Gastroesophageal sphincter (tissue), 4 donors: Measurements from ENCODE around the gene MDM1. TPM values are rescaled to one million over a fixed set of nuclear protein-coding genes. Genes with fewer than 3 reads are reported as not detected.

Experiments used
- ATAC-seq: fragments of 150-250 bp; one replicate; pipeline ENCODE4 v1.9.1; 2016; ENCODE audit warnings: mild to moderate bottlenecking, moderate library complexity
- H3K27ac ChIP-seq, 4 donors: fragments of 200-600 bp; sonication (generic) in 3 of 4; 1 replicate in 3 of 4; 2 replicates in 1 of 4; pipeline ENCODE4 v1.5.1; 2016 to 2019
- H3K27me3 ChIP-seq: fragments of 200-600 bp; sonication (generic); one replicate; pipeline ENCODE4 v1.5.1; 2019
- H3K36me3 ChIP-seq, 2 donors: fragments of 200-600 bp; sonication (generic); one replicate each; pipeline ENCODE4 v1.5.1; 2019; ENCODE audit warnings: control low read depth in 1 of 2
- H3K4me1 ChIP-seq, 3 donors: fragments of 200-600 bp; sonication (generic); 1 replicate in 2 of 3; 2 replicates in 1 of 3; pipeline ENCODE4 v1.5.1; 2016 to 2019; ENCODE audit warnings: control low read depth in 2 of 3
- H3K4me3 ChIP-seq, 2 donors: fragments of 200-600 bp; sonication (generic); one replicate each; pipeline ENCODE4 v1.5.1; 2019; ENCODE audit warnings: mild to moderate bottlenecking in 1 of 2, moderate library complexity in 1 of 2
- H3K9me3 ChIP-seq, 3 donors: fragments of 200-600 bp; sonication (generic); one replicate each; pipeline ENCODE4 v1.5.1; 2017 to 2019; ENCODE audit warnings: control low read depth in 2 of 3
- EP300 ChIP-seq: sonication (generic); formaldehyde crosslinking; IDR thresholded peaks from one replicate; pipeline ENCODE4 v1.6.1; 2017; ENCODE audit warnings: antibody characterized with exemption, mild to moderate bottlenecking
- POLR2A ChIP-seq, 2 donors: fragments of 450-650 bp; IDR thresholded peaks; one replicate each; pipeline ENCODE4 v1.6.1; 2017; ENCODE audit warnings: antibody characterized with exemption in 2 of 2, mild to moderate bottlenecking in 2 of 2, moderate library complexity in 1 of 2
- POLR2AphosphoS5 ChIP-seq: sonication (generic); formaldehyde crosslinking; IDR thresholded peaks from one replicate; pipeline ENCODE4 v1.6.1; 2017; ENCODE audit warnings: antibody characterized with exemption
- WGBS, 2 donors: methylation state at CpG; one replicate each; pipeline ENCODE4 v1.1.5; 2018; ENCODE audit warnings: low coverage in 1 of 2; 5-methylcytosine and 5-hydroxymethylcytosine counted together
- total RNA-seq, 4 donors: library from RNA; depleted of rRNA; stranded (reverse); fragments of >200 nt; gene quantifications; one replicate each; pipeline ENCODE4 v1.1.0, GENCODE V29; 2016
- TF ChIP-seq, protein P1 (sequence below), 4 experiments: fragments of 200-600 bp in 2 of 4; fragments of 450-650 bp in 2 of 4; sonication (generic) in 1 of 4; IDR thresholded peaks; one replicate each; pipeline ENCODE4 v1.5.1; 2017 to 2019; ENCODE audit warnings: antibody characterized with exemption in 4 of 4, mild to moderate bottlenecking in 2 of 4, moderate library complexity in 2 of 4

MDM1 gene
- total RNA-seq, 4 donors from 2014 or later = 13.5 to 38.8 (median 23.1) TPM

DNA sequence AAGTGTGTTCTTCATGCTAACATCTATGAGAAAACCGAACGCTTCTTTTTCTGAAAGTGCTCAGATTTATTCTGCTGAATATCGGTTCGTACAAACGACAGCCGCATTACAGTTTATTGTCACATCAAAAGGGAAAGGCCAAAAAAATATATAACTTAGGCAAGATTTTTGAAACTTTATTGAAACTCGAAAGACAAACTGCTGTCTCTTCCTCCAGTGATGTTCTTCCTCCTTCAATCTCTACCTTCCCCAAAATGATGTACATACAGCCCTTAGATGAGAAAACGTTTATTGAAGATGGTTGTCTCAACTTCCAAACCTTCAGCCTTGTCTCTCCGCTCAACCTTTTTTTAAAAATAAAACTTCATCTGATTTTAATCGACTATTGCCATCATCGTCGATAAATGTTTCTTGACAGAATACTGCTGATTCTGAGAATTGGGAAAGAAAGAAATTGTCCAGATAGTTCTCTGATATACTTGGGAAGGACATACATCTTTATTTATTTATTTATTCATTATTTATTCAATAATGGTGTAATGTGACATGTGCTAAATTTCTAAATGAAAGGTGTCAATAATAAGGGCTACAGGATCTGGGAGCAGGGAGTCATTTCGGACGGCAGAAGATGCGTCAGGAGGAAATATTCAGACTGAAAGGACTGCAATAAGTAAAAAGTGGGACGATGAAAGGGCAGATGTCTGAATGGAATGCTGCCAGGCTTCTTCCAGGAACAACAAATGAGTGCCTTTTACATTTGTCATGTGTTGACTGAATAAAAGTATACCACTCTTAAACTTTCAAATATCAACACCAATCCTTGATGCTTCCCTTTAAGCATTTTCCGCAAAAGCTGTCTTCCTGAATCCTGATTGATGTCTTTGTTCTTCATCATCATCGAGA lies 817 bp upstream of the MDM1 start:
- Histone ChIP-seq H3K4me1 (peaks cover 3 to 73% (median 6%) of the 10 kb centered on the region in 3 donors), H3K27ac (peak overlapping the region; percentile 11 to 85 (median 82)), H3K36me3 (peaks cover 0 to 2% of the 10 kb centered on the region in 2 donors), H3K27me3 (no peaks in the 10 kb centered on the region), H3K9me3 (no peaks in the 10 kb centered on the region), H3K4me3 (peak overlapping the region; percentile 59 to 85)
- TF ChIP-seq POLR2A (IDR thresholded peaks at IDR 0.05) (no peak), POLR2AphosphoS5 (no peak), EP300 (no peak)
- TF ChIP-seq, protein P1, sequence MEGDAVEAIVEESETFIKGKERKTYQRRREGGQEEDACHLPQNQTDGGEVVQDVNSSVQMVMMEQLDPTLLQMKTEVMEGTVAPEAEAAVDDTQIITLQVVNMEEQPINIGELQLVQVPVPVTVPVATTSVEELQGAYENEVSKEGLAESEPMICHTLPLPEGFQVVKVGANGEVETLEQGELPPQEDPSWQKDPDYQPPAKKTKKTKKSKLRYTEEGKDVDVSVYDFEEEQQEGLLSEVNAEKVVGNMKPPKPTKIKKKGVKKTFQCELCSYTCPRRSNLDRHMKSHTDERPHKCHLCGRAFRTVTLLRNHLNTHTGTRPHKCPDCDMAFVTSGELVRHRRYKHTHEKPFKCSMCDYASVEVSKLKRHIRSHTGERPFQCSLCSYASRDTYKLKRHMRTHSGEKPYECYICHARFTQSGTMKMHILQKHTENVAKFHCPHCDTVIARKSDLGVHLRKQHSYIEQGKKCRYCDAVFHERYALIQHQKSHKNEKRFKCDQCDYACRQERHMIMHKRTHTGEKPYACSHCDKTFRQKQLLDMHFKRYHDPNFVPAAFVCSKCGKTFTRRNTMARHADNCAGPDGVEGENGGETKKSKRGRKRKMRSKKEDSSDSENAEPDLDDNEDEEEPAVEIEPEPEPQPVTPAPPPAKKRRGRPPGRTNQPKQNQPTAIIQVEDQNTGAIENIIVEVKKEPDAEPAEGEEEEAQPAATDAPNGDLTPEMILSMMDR (IDR thresholded peaks at IDR 0.05) = no peak
- WGBS, 2 donors = 51 to 52% methylated on average over 18 of the region's 18 CpGs
- no peak for ATAC-seq

DNA sequence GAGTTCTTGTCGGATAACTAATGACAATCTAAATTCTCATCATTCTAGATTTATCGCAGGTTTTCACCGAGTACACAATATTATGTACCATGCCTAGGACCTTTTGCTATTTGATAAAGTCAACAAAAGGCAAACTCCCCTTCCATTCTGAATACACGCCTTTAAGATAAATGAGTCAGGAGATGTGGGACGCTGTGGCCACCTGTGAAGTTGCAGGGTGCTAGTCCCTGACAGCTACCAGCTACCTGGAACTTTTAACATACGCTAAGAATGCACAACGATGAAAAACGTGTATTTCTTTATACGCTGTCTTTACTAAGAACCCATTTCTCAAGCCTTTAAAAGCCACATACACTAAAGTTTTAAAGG lies 678 bp downstream of the MDM1 start:
- TF ChIP-seq, protein P1 (IDR thresholded peaks at IDR 0.05) = no peak
- TF ChIP-seq POLR2AphosphoS5 = no peak
- no peak for TF ChIP-seq EP300
- no peak for TF ChIP-seq POLR2A (IDR thresholded peaks at IDR 0.05)
- Histone ChIP-seq H3K27me3 (no peaks in the 10 kb centered on the region), H3K9me3 (no peaks in the 10 kb centered on the region), H3K36me3 (peaks cover 0 to 17% of the 10 kb centered on the region in 2 donors), H3K4me1 (peaks cover 3 to 66% (median 5%) of the 10 kb centered on the region in 3 donors), H3K4me3 (peak overlapping the region; percentile 59 to 85), H3K27ac (peak overlapping the region in 2 of 4 donors; percentile 82 to 83)
- no peak for ATAC-seq
- WGBS, 2 donors = 12 to 22% methylated on average over 9 of the region's 9 CpGs

DNA sequence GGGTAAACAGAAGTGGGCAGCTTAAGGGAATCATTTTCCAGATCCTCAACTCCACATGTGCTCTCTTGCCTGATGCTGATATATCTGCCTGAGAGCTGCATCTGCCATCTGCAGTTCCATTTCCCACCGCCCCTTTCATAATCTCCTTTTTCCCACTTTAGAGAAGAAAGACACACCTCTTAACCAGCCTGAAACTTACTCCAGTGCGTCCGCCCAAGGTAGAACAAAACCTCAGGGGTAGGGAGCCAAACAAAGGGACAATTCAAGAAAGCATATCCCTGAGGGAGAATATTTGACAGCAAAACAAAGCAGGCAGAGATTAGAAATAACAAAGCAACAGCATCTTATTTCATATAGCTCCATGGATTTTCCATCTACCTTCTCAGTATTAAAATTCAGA lies 4.3 kb downstream of the MDM1 start:
- TF ChIP-seq POLR2AphosphoS5 (no peak), POLR2A (IDR thresholded peaks at IDR 0.05) (no peak), EP300 (no peak)
- TF ChIP-seq, protein P1 (IDR thresholded peaks at IDR 0.05) = no peak
- Histone ChIP-seq H3K36me3 (peaks cover 0 to 26% of the 10 kb centered on the region in 2 donors), H3K4me3 (no peak overlapping the region), H3K9me3 (no peaks in the 10 kb centered on the region), H3K4me1 (peaks cover 0 to 70% (median 3%) of the 10 kb centered on the region in 3 donors), H3K27ac (no peak overlapping the region), H3K27me3 (no peaks in the 10 kb centered on the region)
- WGBS, 2 donors = 76% methylated on average over 3 of the region's 3 CpGs; no CpG with 5 or more reads in 1 of the 2 donors
- no peak for ATAC-seq

DNA sequence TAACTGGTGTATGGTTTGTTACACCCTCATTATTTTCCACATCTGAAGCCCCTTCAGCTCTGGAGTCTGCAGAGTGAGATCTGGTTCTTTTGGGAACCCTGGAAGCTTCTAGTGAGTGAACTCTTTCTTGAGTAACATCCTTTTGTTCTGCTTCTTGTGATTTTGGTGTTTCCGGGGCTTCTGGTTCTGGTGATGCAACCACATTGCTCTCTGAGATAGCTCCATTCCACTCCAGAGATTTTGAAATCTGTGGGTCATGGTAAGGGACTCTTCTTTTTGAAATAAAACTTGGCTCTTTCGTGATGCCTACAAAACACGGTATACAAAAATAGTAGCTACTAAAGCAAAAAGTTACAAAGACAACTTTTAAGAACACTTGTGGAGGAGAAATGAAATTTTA lies 5.4 kb downstream of the MDM1 start:
- no peak overlapping the region for H3K4me3 ChIP-seq
- no peak overlapping the region for H3K27ac ChIP-seq
- ATAC-seq = no peak
- H3K9me3 ChIP-seq = no peaks in the 10 kb centered on the region
- H3K4me1 ChIP-seq = peaks cover 0 to 71% (median 3%) of the 10 kb centered on the region in 3 donors
- H3K27me3 ChIP-seq = no peaks in the 10 kb centered on the region
- H3K36me3 ChIP-seq = peaks cover 0 to 32% of the 10 kb centered on the region in 2 donors
- WGBS, 2 donors = 88% methylated on average over 3 of the region's 3 CpGs
- TF ChIP-seq POLR2AphosphoS5 (no peak), POLR2A (IDR thresholded peaks at IDR 0.05) (no peak)

DNA sequence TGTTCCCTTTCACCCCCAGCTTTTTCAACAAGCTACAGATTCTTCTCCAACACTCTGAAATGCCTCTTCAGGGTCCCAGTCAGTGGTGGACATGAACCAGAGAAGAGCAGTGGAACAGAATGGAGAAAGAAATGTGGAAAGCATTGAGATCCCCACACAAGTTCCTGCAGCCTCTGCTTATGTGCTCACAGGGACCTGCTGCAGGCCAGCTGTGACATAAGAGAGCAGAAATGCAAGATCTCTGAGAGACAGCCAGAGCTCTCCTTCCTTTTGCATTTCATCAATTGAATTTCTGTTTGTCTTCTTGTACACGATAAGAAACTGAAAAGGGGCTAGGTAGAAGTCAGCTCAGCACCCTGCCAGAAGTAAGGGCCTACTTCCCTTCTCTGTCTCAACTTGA lies 6.2 kb downstream of the MDM1 start:
- peak overlapping the region in 1 of 4 donors; percentile 11 for H3K27ac ChIP-seq

More for the DNA sequence above, 6.2 kb downstream of the MDM1 start:
- Histone ChIP-seq H3K9me3 (no peaks in the 10 kb centered on the region), H3K36me3 (peaks cover 0 to 32% of the 10 kb centered on the region in 2 donors), H3K4me3 (no peak overlapping the region), H3K27me3 (no peaks in the 10 kb centered on the region), H3K4me1 (peaks cover 0 to 63% (median 0%) of the 10 kb centered on the region in 3 donors)
- no peak for TF ChIP-seq POLR2AphosphoS5
- no peak for TF ChIP-seq EP300
- TF ChIP-seq, protein P1 (IDR thresholded peaks at IDR 0.05) = no peak
- TF ChIP-seq POLR2A (IDR thresholded peaks at IDR 0.05) = no peak
- no peak for ATAC-seq
- WGBS, 2 donors = 38 to 46% methylated on average over 1 of the region's 1 CpG
